Activated CD8-positive, alpha-beta T cell treated with anti-CD3 and anti-CD28 coated beads for 36 hours (primary cell): ENCODE measurements around the gene AHNAK. TPM values are rescaled to one million over a fixed set of nuclear protein-coding genes. Genes with fewer than 3 reads are reported as not detected.

Experiments
- ATAC-seq: fragments of 200-7000 bp; cut with Tn5 transposase; one replicate; pipeline ENCODE4 v1.10.0; 2021; ENCODE audit warnings: mild to moderate bottlenecking, moderate library complexity
- CTCF ChIA-PET: fragments of 350-600 bp; sonication (Branson Sonifier 250); formaldehyde crosslinking; loops from one replicate; lab custom pipeline; 2021; ENCODE audit warnings: antibody characterized with exemption; lab: Charles Lee
- POLR2A ChIA-PET: fragments of 350-600 bp; sonication (Branson Sonifier 250); formaldehyde crosslinking; loops from one replicate; lab custom pipeline; 2021; ENCODE audit warnings: antibody characterized with exemption; lab: Charles Lee
- DNase-seq: peaks from one replicate; pipeline ENCODE4 v3.0.0-alpha.2; 2020
- H3K27ac Mint-ChIP-seq: one replicate; pipeline ENCODE4 v1.8.0; 2021; ENCODE audit warnings: mild to moderate bottlenecking, mixed read lengths
- H3K27me3 Mint-ChIP-seq: one replicate; pipeline ENCODE4 v1.8.0; 2021; ENCODE audit warnings: mixed read lengths
- H3K36me3 Mint-ChIP-seq: one replicate; pipeline ENCODE4 v1.8.0; 2021; ENCODE audit warnings: low read depth, mixed read lengths
- H3K4me1 Mint-ChIP-seq: one replicate; pipeline ENCODE4 v1.8.0; 2021; ENCODE audit warnings: low read depth, mixed read lengths
- H3K4me3 Mint-ChIP-seq: one replicate; pipeline ENCODE4 v1.8.0; 2021; ENCODE audit warnings: mild to moderate bottlenecking, moderate library complexity, mixed read lengths
- H3K9me3 Mint-ChIP-seq: one replicate; pipeline ENCODE4 v1.8.0; 2021; ENCODE audit warnings: mixed read lengths
- CTCF ChIP-seq: fragments of 200-600 bp; IDR thresholded peaks from one replicate; pipeline ENCODE4 v1.8.0; 2022; ENCODE audit warnings: antibody characterized with exemption, mild to moderate bottlenecking
- intact Hi-C: fragments of 100-400 bp; cut with micrococcal nuclease; formaldehyde crosslinking; loops from one replicate; pipeline ENCODE4 v1.10.0; 2022
- total RNA-seq, 2 experiments: library from RNA; stranded (reverse); gene quantifications; one replicate each; pipeline ENCODE4 v1.2.3, GENCODE V29; 2021

Gene AHNAK
- total RNA-seq, 2 experiments from 2014 or later = 41.1 to 43.0 TPM

- peaks cover 2% of the 10 kb centered on the region for H3K36me3 Mint-ChIP-seq
- no peaks in the 10 kb centered on the region for H3K27me3 Mint-ChIP-seq
- H3K4me3 Mint-ChIP-seq = no peak overlapping the region
- DNase-seq (no peak), ATAC-seq (no peak)
- no peak for TF ChIP-seq CTCF
- H3K4me1 Mint-ChIP-seq = peaks cover 50% of the 10 kb centered on the region
- intact Hi-C loops = no loop called here
- ChIA-PET POLR2A (interaction anchor here (0.8 to 1.0 kb wide), 2 partner anchors 30 to 168 kb away, joined by 3 read pairs; no protein-coding TSS in a partner anchor), CTCF (interaction anchor here (1.0 to 4.6 kb wide), 4 partner anchors 27 to 163 kb away, joined by 3 to 34 read pairs (median 4); no protein-coding TSS in a partner anchor)
- H3K9me3 Mint-ChIP-seq = no peaks in the 10 kb centered on the region
- no peak overlapping the region for H3K27ac Mint-ChIP-seq
These were observed 148.3 kb downstream of the AHNAK start for GRCh38 chr11:62398011-62398994.

DNA sequence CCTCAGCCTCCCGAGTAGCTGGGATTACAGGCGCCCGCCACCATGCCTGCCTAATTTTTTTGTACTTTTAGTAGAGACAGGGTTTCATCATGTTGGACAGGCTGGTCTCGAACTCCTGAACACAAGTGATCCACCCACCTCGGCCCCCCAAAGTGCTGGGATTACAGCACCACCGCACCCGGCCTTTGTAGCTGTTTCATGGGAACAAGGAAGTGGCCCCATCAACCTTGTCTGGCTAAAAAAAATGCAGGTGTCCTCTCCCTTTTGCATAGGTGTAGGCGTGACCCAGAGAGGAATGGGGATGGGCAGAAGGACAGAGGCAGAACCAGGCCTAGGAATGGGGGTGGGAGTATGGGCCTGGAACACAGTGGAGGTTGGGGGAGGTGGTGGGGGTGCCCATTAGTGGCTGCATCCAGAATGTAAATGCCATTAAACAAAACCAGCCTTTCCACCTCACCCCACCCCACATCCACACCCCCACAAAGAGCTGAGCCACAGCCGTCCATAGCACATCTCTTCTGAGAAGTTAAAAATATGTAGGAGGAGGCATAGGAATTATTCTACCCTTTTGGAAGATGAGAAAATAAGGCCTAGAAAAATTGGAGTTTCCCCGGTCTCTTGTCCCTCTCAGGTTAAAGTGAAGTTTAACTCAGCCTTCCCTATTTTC lies 150.6 kb downstream of the AHNAK start:
- POLR2A ChIA-PET = interaction anchor here (1.4 to 1.6 kb wide), 3 partner anchors 28 to 195 kb away, joined by 3 to 7 read pairs (median 4); partner anchors contain the start of gene TUT1
- intact Hi-C loops = no loop called here

DNA sequence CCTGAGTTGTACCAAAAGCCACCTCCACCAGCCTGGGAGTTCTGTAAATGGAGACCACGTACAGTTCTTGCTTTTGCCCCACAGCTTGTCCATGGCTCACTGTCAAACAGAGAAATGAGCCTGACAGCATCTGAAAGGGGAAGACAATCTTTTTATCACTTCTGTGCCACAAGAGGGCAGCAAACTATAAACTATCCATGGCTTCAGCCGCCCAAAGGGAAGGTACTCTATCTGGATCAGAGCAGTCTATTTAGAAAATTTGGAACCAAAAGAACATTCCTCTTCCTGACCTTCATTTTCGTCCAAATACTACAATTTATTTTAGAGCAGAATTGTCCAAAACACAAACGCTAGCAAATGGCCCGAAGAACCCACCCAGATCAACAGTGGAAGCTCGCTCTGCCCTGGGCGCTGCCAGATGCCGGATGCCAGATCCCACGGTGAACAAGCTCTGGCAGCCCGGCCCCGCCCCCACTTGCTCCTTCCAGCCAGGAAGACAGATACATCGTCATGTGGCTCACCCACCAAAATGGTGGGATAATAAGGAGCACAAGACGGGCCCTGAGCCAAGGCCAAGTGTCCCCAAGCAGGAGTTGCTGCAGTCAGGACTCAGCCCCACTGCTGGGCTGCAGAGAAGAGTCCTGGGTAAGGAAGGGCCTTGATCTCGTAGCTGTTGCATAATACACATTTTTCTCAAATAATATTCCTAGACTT lies 151.6 kb downstream of the AHNAK start:
- H3K4me3 Mint-ChIP-seq = no peak overlapping the region
- H3K27ac Mint-ChIP-seq = no peak overlapping the region
- ChIA-PET POLR2A (interaction anchor here (1.4 to 1.6 kb wide), 2 partner anchors 29 to 196 kb away, joined by 3 to 7 read pairs; partner anchors contain the start of gene TUT1), CTCF (interaction anchor here (0.6 to 9.0 kb wide), 60 partner anchors 9 to 326 kb away, joined by 3 to 72 read pairs (median 4); partner anchors contain the start of genes EEF1G, GNG3, LRRN4CL and MTA2)
- ATAC-seq = peak; percentile 79
- peak; percentile 76 for TF ChIP-seq CTCF
- peak; percentile 54 for DNase-seq
- peaks cover 2% of the 10 kb centered on the region for H3K36me3 Mint-ChIP-seq
- no peaks in the 10 kb centered on the region for H3K9me3 Mint-ChIP-seq
- intact Hi-C loops = no loop called here
- peaks cover 23% of the 10 kb centered on the region for H3K4me1 Mint-ChIP-seq
- H3K27me3 Mint-ChIP-seq = no peaks in the 10 kb centered on the region

More for the DNA sequence above, 150.6 kb downstream of the AHNAK start:
- H3K27me3 Mint-ChIP-seq = no peaks in the 10 kb centered on the region
- no peak for DNase-seq
- no peak for ATAC-seq
- no peaks in the 10 kb centered on the region for H3K9me3 Mint-ChIP-seq
- H3K4me1 Mint-ChIP-seq = peaks cover 32% of the 10 kb centered on the region
- peaks cover 2% of the 10 kb centered on the region for H3K36me3 Mint-ChIP-seq
- H3K4me3 Mint-ChIP-seq = no peak overlapping the region
- TF ChIP-seq CTCF = no peak
- CTCF ChIA-PET = interaction anchor here (0.8 to 9.0 kb wide), 23 partner anchors 8 to 312 kb away, joined by 3 to 72 read pairs (median 4); partner anchors contain the start of gene GNG3
- H3K27ac Mint-ChIP-seq = no peak overlapping the region

DNA sequence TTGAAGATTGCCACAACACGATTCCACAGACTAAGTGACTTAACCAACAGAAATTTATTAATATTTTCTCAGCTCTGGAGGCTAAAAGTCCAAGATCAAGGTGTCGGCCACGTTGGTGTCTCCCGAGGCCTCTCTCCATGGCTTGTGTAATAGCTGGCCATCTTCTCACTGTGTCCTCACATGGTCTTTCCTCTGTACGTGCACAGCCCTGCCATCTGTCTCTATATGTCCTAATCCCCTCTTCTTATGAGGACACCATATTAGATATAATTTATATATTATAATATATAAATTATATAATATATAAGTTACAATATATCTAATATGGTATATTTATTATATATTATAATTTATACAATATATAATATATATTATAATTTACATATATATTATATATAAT lies 152.9 kb downstream of the AHNAK start:
- ChIA-PET POLR2A (no interaction called here), CTCF (interaction anchor here (0.9 to 9.0 kb wide), 19 partner anchors 9 to 302 kb away, joined by 3 to 72 read pairs (median 6); no protein-coding TSS in a partner anchor)
- intact Hi-C loops = no loop called here
- no peaks in the 10 kb centered on the region for H3K27me3 Mint-ChIP-seq
- H3K4me3 Mint-ChIP-seq = no peak overlapping the region
- no peak for ATAC-seq
- TF ChIP-seq CTCF = no peak
- H3K36me3 Mint-ChIP-seq = peaks cover 2% of the 10 kb centered on the region
- no peak for DNase-seq
- peaks cover 14% of the 10 kb centered on the region for H3K4me1 Mint-ChIP-seq
- no peak overlapping the region for H3K27ac Mint-ChIP-seq
- H3K9me3 Mint-ChIP-seq = no peaks in the 10 kb centered on the region
